ENCODE data around the gene SMAD9.

The SMAD9 gene

DNA sequence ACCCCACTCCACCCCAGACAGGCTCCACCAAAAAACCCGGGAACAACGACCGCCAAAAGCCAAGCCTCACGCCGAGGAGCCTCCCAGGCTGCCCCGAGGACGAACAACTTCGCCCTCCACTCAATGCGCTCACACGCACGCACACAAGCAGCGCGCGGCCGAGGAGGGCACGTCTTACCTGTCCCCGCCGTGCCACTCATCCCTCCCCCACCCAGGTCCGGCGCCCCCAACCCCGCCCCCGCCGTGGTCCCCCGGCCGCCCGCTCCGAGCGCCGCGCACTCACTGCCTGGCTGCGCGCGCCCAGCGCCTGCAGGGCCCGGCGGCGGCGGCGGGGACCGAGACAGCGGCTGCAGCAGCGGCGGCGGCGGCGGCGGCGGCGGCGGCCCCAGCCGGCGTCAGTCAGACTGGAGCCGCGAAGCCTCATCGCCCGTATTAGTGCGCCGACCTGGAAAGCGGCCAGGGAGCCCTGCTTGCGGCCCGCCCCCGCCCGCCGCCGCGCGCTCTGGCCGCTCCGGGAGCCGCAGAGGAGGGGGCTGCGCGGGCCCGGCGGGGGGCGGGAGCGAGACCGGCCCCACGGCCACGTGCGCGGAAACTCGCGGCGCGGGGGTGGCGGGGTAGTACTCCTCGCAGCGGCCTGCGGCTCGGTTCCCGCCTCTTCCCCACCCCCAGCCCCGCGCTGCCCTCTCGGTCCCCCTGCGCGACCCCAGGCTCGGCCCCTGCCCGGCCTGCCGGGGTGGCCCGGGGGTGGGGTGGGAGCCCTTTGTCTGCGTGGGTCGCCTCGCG is at the start of gene SMAD9:
TSS of gene SMAD9 (minus strand) at position 406 of the 783 bp plus-strand sequence. CDS start 40,549 bp downstream, outside the sequence.
- peaks cover 0 to 10% (median 0%) of the 10 kb centered on the region in 5 donors for H3K27me3 ChIP-seq (ENCODE audit: control insufficient read depth in 5 of 5, insufficient read depth in 4 of 5, low read length in 5 of 5)
- peak within 1 kb of the TSS; percentile 62 to 74 (median 66) for H3K4me3 ChIP-seq (ENCODE audit: low read depth in 1 of 5, low read length in 5 of 5)
- H3K36me3 ChIP-seq (ENCODE audit: control insufficient read depth in 5 of 5, insufficient read depth in 5 of 5, low read length in 5 of 5) = no peaks in the 10 kb centered on the region
- peak within 1 kb of the TSS in 4 of 5 donors; percentile 5 to 51 (median 44) for H3K9ac ChIP-seq (ENCODE audit: low read length in 5 of 5)
- H3K4me1 ChIP-seq (ENCODE audit: control insufficient read depth in 5 of 5, insufficient read depth in 5 of 5, low read length in 5 of 5) = peaks cover 0 to 14% (median 9%) of the 10 kb centered on the region in 5 donors
- H3K27ac ChIP-seq (ENCODE audit: low read depth, low read length) = peak within 1 kb of the TSS; percentile 2
- no peaks in the 10 kb centered on the region for H3K9me3 ChIP-seq (ENCODE audit: control insufficient read depth in 5 of 5, low read length in 5 of 5)

DNA sequence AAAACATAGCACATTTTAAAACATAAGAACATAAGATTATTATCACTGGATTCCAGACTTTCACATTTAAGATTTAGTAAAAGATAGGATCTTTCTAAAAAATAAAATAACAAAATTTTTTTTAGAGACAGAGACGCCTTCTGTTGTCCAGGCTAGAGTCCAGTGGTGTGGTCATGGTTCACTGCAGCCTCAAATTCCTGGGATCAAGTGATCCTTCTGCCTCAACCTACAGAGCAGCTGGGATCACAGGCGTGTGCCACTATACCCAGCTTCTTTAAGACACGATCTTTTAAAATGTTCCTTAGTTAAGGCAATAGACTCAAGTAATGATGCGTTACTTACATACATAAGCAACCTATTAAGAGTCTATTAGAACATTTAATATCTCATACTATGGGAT is 46.4 kb upstream of the SMAD9 start:
- Histone ChIP-seq H3K4me1 (ENCODE audit: control insufficient read depth in 5 of 5, insufficient read depth in 5 of 5, low read length in 5 of 5) (no peaks in the 10 kb centered on the region), H3K36me3 (ENCODE audit: control insufficient read depth in 5 of 5, insufficient read depth in 5 of 5, low read length in 5 of 5) (peaks cover 24 to 68% (median 46%) of the 10 kb centered on the region in 5 donors), H3K4me3 (ENCODE audit: low read depth in 1 of 5, low read length in 5 of 5) (no peak overlapping the region), H3K27ac (ENCODE audit: low read depth, low read length) (no peak overlapping the region), H3K9me3 (ENCODE audit: control insufficient read depth in 5 of 5, low read length in 5 of 5) (no peaks in the 10 kb centered on the region), H3K9ac (ENCODE audit: low read length in 5 of 5) (no peak overlapping the region), H3K27me3 (ENCODE audit: control insufficient read depth in 5 of 5, insufficient read depth in 4 of 5, low read length in 5 of 5) (no peaks in the 10 kb centered on the region)

DNA sequence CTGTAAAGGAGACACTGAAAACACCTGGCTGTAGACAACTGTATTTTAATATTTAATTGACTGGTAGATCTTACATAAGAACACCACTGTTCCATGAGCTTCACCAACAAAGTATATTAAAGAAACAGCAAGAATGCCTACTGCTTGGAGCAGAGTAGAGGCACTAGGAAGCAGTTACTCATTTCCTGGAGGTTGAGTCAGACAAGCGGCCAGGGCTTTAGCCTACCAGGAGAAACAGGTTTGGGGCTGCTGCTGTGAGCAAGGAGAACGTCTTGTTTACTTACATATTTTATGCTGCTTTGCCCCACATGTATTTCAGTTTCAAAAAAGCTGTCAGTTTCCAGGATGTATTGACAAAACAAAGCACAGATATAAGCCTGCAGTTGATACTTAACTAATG is 45.7 kb upstream of the SMAD9 start:
- Histone ChIP-seq H3K9me3 (ENCODE audit: control insufficient read depth in 5 of 5, low read length in 5 of 5) (no peaks in the 10 kb centered on the region), H3K4me1 (ENCODE audit: control insufficient read depth in 5 of 5, insufficient read depth in 5 of 5, low read length in 5 of 5) (no peaks in the 10 kb centered on the region), H3K27me3 (ENCODE audit: control insufficient read depth in 5 of 5, insufficient read depth in 4 of 5, low read length in 5 of 5) (no peaks in the 10 kb centered on the region), H3K9ac (ENCODE audit: low read length in 5 of 5) (no peak overlapping the region), H3K4me3 (ENCODE audit: low read depth in 1 of 5, low read length in 5 of 5) (no peak overlapping the region), H3K36me3 (ENCODE audit: control insufficient read depth in 5 of 5, insufficient read depth in 5 of 5, low read length in 5 of 5) (peaks cover 28 to 67% (median 47%) of the 10 kb centered on the region in 5 donors), H3K27ac (ENCODE audit: low read depth, low read length) (no peak overlapping the region)

DNA sequence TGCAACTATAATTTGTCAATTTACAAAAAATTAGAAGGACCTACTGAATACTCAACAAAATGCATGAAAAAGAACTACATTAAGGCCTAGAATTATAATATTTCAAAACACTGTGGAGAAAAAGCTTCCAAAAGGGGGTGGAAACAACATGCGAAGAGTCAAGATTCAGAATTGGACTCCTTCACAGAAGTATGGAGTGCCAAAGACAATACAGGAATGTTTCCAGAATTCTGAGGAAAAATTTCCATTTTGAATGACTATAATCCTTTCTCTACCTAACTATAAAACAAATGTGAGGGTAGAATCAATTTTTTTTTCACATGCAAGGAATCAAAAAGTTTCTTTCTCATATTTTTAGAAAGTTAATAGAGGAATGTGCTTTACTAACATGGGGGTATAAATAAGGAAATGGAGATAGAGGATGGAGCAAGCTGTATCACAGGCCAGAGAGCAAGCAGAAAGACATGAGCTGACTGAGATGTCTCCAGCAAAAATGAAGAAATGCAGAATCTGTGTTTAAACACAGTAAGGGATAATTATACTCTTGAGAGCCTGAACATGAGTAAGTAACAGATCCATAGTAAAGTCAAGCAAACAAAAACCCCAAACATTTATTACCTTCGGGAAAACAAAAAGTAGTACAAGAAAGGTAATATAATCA is 39.5 kb upstream of the SMAD9 start:
- Histone ChIP-seq H3K36me3 (ENCODE audit: control insufficient read depth in 5 of 5, insufficient read depth in 5 of 5, low read length in 5 of 5) (peaks cover 21 to 42% (median 27%) of the 10 kb centered on the region in 5 donors), H3K9me3 (ENCODE audit: control insufficient read depth in 5 of 5, low read length in 5 of 5) (no peaks in the 10 kb centered on the region), H3K27ac (ENCODE audit: low read depth, low read length) (no peak overlapping the region), H3K27me3 (ENCODE audit: control insufficient read depth in 5 of 5, insufficient read depth in 4 of 5, low read length in 5 of 5) (no peaks in the 10 kb centered on the region), H3K4me3 (ENCODE audit: low read depth in 1 of 5, low read length in 5 of 5) (no peak overlapping the region), H3K9ac (ENCODE audit: low read length in 5 of 5) (no peak overlapping the region), H3K4me1 (ENCODE audit: control insufficient read depth in 5 of 5, insufficient read depth in 5 of 5, low read length in 5 of 5) (no peaks in the 10 kb centered on the region)

DNA sequence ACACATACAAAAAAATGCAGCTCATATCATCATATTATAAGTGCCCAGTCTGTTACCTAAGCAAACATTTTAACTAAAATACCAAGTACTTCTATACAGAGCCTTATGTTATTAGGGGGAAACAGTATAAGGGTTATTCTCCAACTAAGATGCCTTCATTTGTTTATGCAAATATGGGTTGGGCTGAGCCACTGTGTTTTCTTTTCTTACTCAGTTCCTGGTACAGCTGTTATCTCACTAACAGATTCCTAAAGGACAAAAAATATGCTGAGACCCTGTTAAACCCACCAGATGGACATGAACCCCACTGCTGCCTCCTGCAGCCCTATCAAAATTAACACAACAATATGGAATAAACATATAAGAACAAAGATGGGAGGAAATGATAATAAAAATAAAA is 34.5 kb upstream of the SMAD9 start:
- H3K27me3 ChIP-seq (ENCODE audit: control insufficient read depth in 5 of 5, insufficient read depth in 4 of 5, low read length in 5 of 5) = no peaks in the 10 kb centered on the region
- H3K4me3 ChIP-seq (ENCODE audit: low read depth in 1 of 5, low read length in 5 of 5) = no peak overlapping the region
- H3K9ac ChIP-seq (ENCODE audit: low read length in 5 of 5) = no peak overlapping the region
- no peak overlapping the region for H3K27ac ChIP-seq (ENCODE audit: low read depth, low read length)
- peaks cover 25 to 36% (median 28%) of the 10 kb centered on the region in 5 donors for H3K36me3 ChIP-seq (ENCODE audit: control insufficient read depth in 5 of 5, insufficient read depth in 5 of 5, low read length in 5 of 5)
- no peaks in the 10 kb centered on the region for H3K4me1 ChIP-seq (ENCODE audit: control insufficient read depth in 5 of 5, insufficient read depth in 5 of 5, low read length in 5 of 5)
- no peaks in the 10 kb centered on the region for H3K9me3 ChIP-seq (ENCODE audit: control insufficient read depth in 5 of 5, low read length in 5 of 5)

DNA sequence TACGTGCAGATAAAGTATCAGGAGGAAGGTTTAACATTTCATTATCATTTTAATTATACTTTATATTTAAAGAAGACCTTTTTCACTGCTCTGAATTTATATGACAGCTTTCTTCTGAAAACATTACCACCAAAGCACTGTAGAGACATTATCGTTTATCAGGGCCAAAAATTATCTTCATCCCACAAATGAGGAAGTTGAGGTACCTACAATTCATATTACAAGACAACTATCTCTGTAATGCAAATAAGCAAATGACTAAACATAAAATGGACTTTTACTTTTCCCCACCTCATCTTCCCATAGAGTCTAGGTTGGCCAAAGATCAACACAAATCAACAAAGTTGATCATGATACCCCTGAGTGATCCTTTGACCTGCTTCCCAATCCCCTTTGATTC is 30.9 kb upstream of the SMAD9 start:
- H3K36me3 ChIP-seq (ENCODE audit: control insufficient read depth in 5 of 5, insufficient read depth in 5 of 5, low read length in 5 of 5) = peaks cover 31 to 36% (median 32%) of the 10 kb centered on the region in 5 donors
- H3K9me3 ChIP-seq (ENCODE audit: control insufficient read depth in 5 of 5, low read length in 5 of 5) = no peaks in the 10 kb centered on the region
- no peak overlapping the region for H3K27ac ChIP-seq (ENCODE audit: low read depth, low read length)
- H3K4me3 ChIP-seq (ENCODE audit: low read depth in 1 of 5, low read length in 5 of 5) = no peak overlapping the region
- no peak overlapping the region for H3K9ac ChIP-seq (ENCODE audit: low read length in 5 of 5)
- H3K4me1 ChIP-seq (ENCODE audit: control insufficient read depth in 5 of 5, insufficient read depth in 5 of 5, low read length in 5 of 5) = no peaks in the 10 kb centered on the region
- no peaks in the 10 kb centered on the region for H3K27me3 ChIP-seq (ENCODE audit: control insufficient read depth in 5 of 5, insufficient read depth in 4 of 5, low read length in 5 of 5)

DNA sequence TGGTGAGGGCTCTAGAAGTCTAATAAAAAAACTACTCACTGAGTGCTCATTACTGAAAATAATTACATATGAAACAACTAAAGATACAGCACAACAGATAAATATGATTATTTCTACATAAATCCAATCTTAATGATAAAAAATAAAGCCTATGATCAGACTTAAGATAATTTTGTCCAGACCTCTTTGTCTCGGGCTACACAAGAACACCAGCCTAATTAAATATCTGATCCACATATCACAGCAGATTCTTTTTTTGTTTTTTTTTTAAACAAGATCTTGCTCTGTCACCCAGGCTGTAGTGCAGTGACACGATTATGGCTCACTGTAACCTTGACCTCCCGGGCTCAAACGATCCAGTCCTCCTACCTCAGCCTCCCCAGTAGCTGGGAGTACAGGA is 30.3 kb upstream of the SMAD9 start:
- no peaks in the 10 kb centered on the region for H3K4me1 ChIP-seq (ENCODE audit: control insufficient read depth in 5 of 5, insufficient read depth in 5 of 5, low read length in 5 of 5)
- H3K27ac ChIP-seq (ENCODE audit: low read depth, low read length) = no peak overlapping the region
- no peaks in the 10 kb centered on the region for H3K27me3 ChIP-seq (ENCODE audit: control insufficient read depth in 5 of 5, insufficient read depth in 4 of 5, low read length in 5 of 5)
- H3K9me3 ChIP-seq (ENCODE audit: control insufficient read depth in 5 of 5, low read length in 5 of 5) = no peaks in the 10 kb centered on the region
- H3K9ac ChIP-seq (ENCODE audit: low read length in 5 of 5) = no peak overlapping the region
- H3K4me3 ChIP-seq (ENCODE audit: low read depth in 1 of 5, low read length in 5 of 5) = no peak overlapping the region
- H3K36me3 ChIP-seq (ENCODE audit: control insufficient read depth in 5 of 5, insufficient read depth in 5 of 5, low read length in 5 of 5) = peaks cover 31 to 36% (median 32%) of the 10 kb centered on the region in 5 donors

DNA sequence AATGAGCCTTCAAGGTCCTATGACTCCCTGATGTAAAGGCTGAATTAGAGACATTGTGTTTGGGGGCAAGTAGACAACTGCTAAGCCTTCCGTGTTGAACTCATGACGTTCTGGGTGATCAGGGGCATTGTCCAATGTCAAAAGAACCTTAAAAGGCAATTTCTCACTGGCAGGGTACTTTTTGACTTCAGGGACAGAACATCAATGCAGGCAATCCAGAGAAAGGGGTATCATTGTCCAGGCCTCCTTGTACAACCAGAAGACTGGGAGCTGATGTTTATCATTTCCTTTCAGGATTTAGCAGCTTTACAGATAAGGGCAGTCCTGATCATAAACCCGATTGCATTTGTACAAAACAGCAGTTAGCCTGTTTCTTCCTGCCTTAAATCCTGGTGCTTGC is 25.0 kb upstream of the SMAD9 start:
- no peak overlapping the region for H3K9ac ChIP-seq (ENCODE audit: low read length in 5 of 5)
- no peak overlapping the region for H3K27ac ChIP-seq (ENCODE audit: low read depth, low read length)
- H3K27me3 ChIP-seq (ENCODE audit: control insufficient read depth in 5 of 5, insufficient read depth in 4 of 5, low read length in 5 of 5) = no peaks in the 10 kb centered on the region
- no peaks in the 10 kb centered on the region for H3K4me1 ChIP-seq (ENCODE audit: control insufficient read depth in 5 of 5, insufficient read depth in 5 of 5, low read length in 5 of 5)
- H3K4me3 ChIP-seq (ENCODE audit: low read depth in 1 of 5, low read length in 5 of 5) = no peak overlapping the region
- peaks cover 6 to 14% (median 11%) of the 10 kb centered on the region in 5 donors for H3K36me3 ChIP-seq (ENCODE audit: control insufficient read depth in 5 of 5, insufficient read depth in 5 of 5, low read length in 5 of 5)
- no peaks in the 10 kb centered on the region for H3K9me3 ChIP-seq (ENCODE audit: control insufficient read depth in 5 of 5, low read length in 5 of 5)

DNA sequence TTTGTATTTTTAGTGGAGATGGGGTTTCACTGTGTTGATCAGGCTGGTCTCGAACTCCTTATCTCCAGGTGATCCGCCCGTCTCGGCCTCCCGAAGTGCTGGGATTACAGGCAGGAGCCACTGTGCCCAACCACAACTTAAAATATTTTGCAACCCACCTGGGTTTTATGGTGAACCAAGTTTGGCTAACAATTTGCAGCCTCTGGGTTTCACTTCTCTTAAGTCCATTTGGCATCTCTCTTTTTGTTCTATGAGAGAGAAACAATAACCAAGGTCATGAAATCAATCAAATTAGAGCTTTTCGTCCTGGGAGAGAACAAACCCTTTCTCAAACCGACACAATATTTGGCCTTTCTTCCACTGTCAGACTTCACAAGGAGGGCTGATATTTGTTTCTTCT is 5.6 kb upstream of the SMAD9 start:
- Histone ChIP-seq H3K4me1 (ENCODE audit: control insufficient read depth in 5 of 5, insufficient read depth in 5 of 5, low read length in 5 of 5) (peaks cover 0 to 1% (median 0%) of the 10 kb centered on the region in 5 donors), H3K9me3 (ENCODE audit: control insufficient read depth in 5 of 5, low read length in 5 of 5) (no peaks in the 10 kb centered on the region), H3K36me3 (ENCODE audit: control insufficient read depth in 5 of 5, insufficient read depth in 5 of 5, low read length in 5 of 5) (no peaks in the 10 kb centered on the region), H3K4me3 (ENCODE audit: low read depth in 1 of 5, low read length in 5 of 5) (no peak overlapping the region), H3K27ac (ENCODE audit: low read depth, low read length) (no peak overlapping the region), H3K27me3 (ENCODE audit: control insufficient read depth in 5 of 5, insufficient read depth in 4 of 5, low read length in 5 of 5) (no peaks in the 10 kb centered on the region), H3K9ac (ENCODE audit: low read length in 5 of 5) (no peak overlapping the region)

DNA sequence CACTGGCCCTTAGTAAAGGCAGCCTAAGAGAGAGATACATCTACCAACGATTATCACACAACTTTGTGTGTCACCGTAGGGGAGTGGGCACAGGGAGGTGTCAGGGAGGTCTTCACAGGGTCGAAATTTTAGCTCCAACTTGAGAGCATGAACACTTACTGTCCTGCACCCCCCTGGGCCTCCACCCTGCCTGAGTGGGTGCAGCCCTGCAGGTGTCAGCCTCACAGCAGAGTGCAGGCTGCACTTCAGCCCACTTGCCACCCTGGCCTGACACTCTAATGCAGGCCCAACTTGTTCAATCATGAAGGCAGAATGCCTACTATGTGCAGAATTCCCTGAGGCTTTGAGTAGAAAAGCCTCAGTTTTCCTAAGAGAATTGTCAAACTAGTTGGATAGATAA is 4.0 kb upstream of the SMAD9 start:
- Histone ChIP-seq H3K27me3 (ENCODE audit: control insufficient read depth in 5 of 5, insufficient read depth in 4 of 5, low read length in 5 of 5) (no peaks in the 10 kb centered on the region), H3K4me1 (ENCODE audit: control insufficient read depth in 5 of 5, insufficient read depth in 5 of 5, low read length in 5 of 5) (peaks cover 0 to 7% (median 5%) of the 10 kb centered on the region in 5 donors), H3K4me3 (ENCODE audit: low read depth in 1 of 5, low read length in 5 of 5) (no peak overlapping the region), H3K36me3 (ENCODE audit: control insufficient read depth in 5 of 5, insufficient read depth in 5 of 5, low read length in 5 of 5) (no peaks in the 10 kb centered on the region), H3K9me3 (ENCODE audit: control insufficient read depth in 5 of 5, low read length in 5 of 5) (no peaks in the 10 kb centered on the region), H3K27ac (ENCODE audit: low read depth, low read length) (no peak overlapping the region), H3K9ac (ENCODE audit: low read length in 5 of 5) (no peak overlapping the region)
